ENCODE results near the gene COPS6.
A peak's percentile ranks its signal among the peaks of the same experiment; 100 is the strongest.

The COPS6 gene

GRCh38 chr7:100079024-100079560, 9.7 kb upstream of the COPS6 start:
- DNase-seq (ENCODE audit: low read depth in 2 of 3, low spot score in 1 of 3): no peak

- DNase-seq (ENCODE audit: low read depth in 2 of 3, low spot score in 1 of 3): no peak
Observed at GRCh38 chr7:100080907-100081534, 7.7 kb upstream of the COPS6 start.

- peak; percentile 97 to 98 (median 97) for DNase-seq (ENCODE audit: low read depth in 2 of 3, low spot score in 1 of 3)
Observed at GRCh38 chr7:100081535-100082102, 7.2 kb upstream of the COPS6 start, which contains the start of gene ZNF3. ZNF3 (minus strand) TSS chr7:100081723; CDS start chr7:100077357, 4,366 bp downstream.

GRCh38 chr7:100082978-100083377, 5.8 kb upstream of the COPS6 start:
- DNase-seq (ENCODE audit: low read depth in 2 of 3, low spot score in 1 of 3): no peak

- no peak for DNase-seq (ENCODE audit: low read depth in 2 of 3, low spot score in 1 of 3)
Observed at GRCh38 chr7:100085515-100085914, 3.3 kb upstream of the COPS6 start.

GRCh38 chr7:100087055-100087750, 1.6 kb upstream of the COPS6 start:
- no peak for DNase-seq (ENCODE audit: low read depth in 2 of 3, low spot score in 1 of 3)

GRCh38 chr7:100088095-100088620, 611 bp upstream of the COPS6 start:
- no peak for DNase-seq (ENCODE audit: low read depth in 2 of 3, low spot score in 1 of 3)

GRCh38 chr7:100089458-100090196, 858 bp downstream of the COPS6 start:
- no peak for DNase-seq (ENCODE audit: low read depth in 2 of 3, low spot score in 1 of 3)

GRCh38 chr7:100090527-100091410, 2.0 kb downstream of the COPS6 start:
- DNase-seq (ENCODE audit: low read depth in 2 of 3, low spot score in 1 of 3): no peak

- no peak for DNase-seq (ENCODE audit: low read depth in 2 of 3, low spot score in 1 of 3)
Observed at GRCh38 chr7:100091411-100092181, 2.8 kb downstream of the COPS6 start.

- DNase-seq (ENCODE audit: low read depth in 2 of 3, low spot score in 1 of 3): no peak
Observed at GRCh38 chr7:100093054-100093453, 4.3 kb downstream of the COPS6 start.

GRCh38 chr7:100093498-100093897, 4.7 kb downstream of the COPS6 start:
- no peak for DNase-seq (ENCODE audit: low read depth in 2 of 3, low spot score in 1 of 3)

GRCh38 chr7:100093925-100094486, 5.2 kb downstream of the COPS6 start:
- DNase-seq (ENCODE audit: low read depth in 2 of 3, low spot score in 1 of 3): no peak

GRCh38 chr7:100095289-100095688, 6.5 kb downstream of the COPS6 start:
- no peak for DNase-seq (ENCODE audit: low read depth in 2 of 3, low spot score in 1 of 3)

- DNase-seq (ENCODE audit: low read depth in 2 of 3, low spot score in 1 of 3): no peak
Observed at GRCh38 chr7:100095704-100096103, 6.9 kb downstream of the COPS6 start.

GRCh38 chr7:100098913-100099312, 10.1 kb downstream of the COPS6 start:
- DNase-seq (ENCODE audit: low read depth in 2 of 3, low spot score in 1 of 3): no peak

GRCh38 chr7:100099452-100099851, 10.7 kb downstream of the COPS6 start:
- DNase-seq (ENCODE audit: low read depth in 2 of 3, low spot score in 1 of 3): no peak

- peak; percentile 70 to 83 (median 76) for DNase-seq (ENCODE audit: low read depth in 2 of 3, low spot score in 1 of 3)
Observed at GRCh38 chr7:100100420-100101015, 11.7 kb downstream of the COPS6 start.

Data from stimulated activated CD4-positive, alpha-beta T cell treated with anti-CD3 and anti-CD28 coated beads, Interleukin-12 subunit alpha, Interleukin-12 subunit beta, amount 100 ng/mL, for 48 hours (primary cell).